CD4-positive, alpha-beta T cell (primary cell): ENCODE data around the gene BLOC1S5. TPM values are rescaled to one million over a fixed set of nuclear protein-coding genes. Genes with fewer than 3 reads are reported as not detected.

Experiments
- ATAC-seq: fragments of 200-7000 bp; cut with Tn5 transposase; one replicate; pipeline ENCODE4 v1.10.0; 2022; ENCODE audit warnings: mild to moderate bottlenecking; ENCODE audit not compliant: poor library complexity
- CTCF ChIA-PET: fragments of 350-600 bp; sonication (Branson Sonifier 250); formaldehyde crosslinking; loops from one replicate; lab custom pipeline; 2021; ENCODE audit warnings: antibody characterized with exemption, inconsistent platforms; lab: Charles Lee
- POLR2A ChIA-PET: fragments of 350-600 bp; sonication (Branson Sonifier 250); formaldehyde crosslinking; loops from one replicate; lab custom pipeline; 2021; ENCODE audit warnings: antibody characterized with exemption, inconsistent platforms; lab: Charles Lee
- DNase-seq, 14 experiments: peaks; one replicate each; pipeline ENCODE4 v3.0.0-alpha.2; 2013 to 2020; ENCODE audit warnings: mixed read lengths in 2 of 14
- H3K27ac ChIP-seq, 2 donors: one replicate each; pipeline versions ENCODE4 v1.5.1 to v1.7.0; 2013; ENCODE audit warnings: low read length in 2 of 2, low read depth in 1 of 2, mild to moderate bottlenecking in 1 of 2
- H3K27me3 ChIP-seq, 2 experiments: 1 replicate in 1 of 2; 2 replicates in 1 of 2; pipeline versions ENCODE4 v1.6.1 to v1.7.0; 2013; ENCODE audit warnings: low read length in 2 of 2, control low read depth in 1 of 2, mild to moderate bottlenecking in 1 of 2, moderate library complexity in 1 of 2; ENCODE audit not compliant: insufficient read depth in 2 of 2, control insufficient read depth in 1 of 2
- H3K36me3 ChIP-seq: one replicate; pipeline ENCODE4 v1.6.1; 2013; ENCODE audit warnings: low read length, control low read depth; ENCODE audit not compliant: insufficient read depth
- H3K4me1 ChIP-seq: one replicate; pipeline ENCODE4 v1.6.1; 2013; ENCODE audit warnings: low read length, control low read depth; ENCODE audit not compliant: insufficient read depth
- H3K4me3 ChIP-seq: one replicate; pipeline ENCODE4 v1.5.1; 2013; ENCODE audit warnings: mild to moderate bottlenecking, low read length, moderate library complexity
- H3K9me3 ChIP-seq, 2 experiments: 1 replicate in 1 of 2; 2 replicates in 1 of 2; pipeline versions ENCODE4 v1.6.1 to v1.7.0; 2013; ENCODE audit warnings: low read length in 2 of 2, mild to moderate bottlenecking in 2 of 2, control low read depth in 1 of 2, moderate library complexity in 1 of 2; ENCODE audit not compliant: control insufficient read depth in 1 of 2, insufficient read depth in 1 of 2
- H3K27ac Mint-ChIP-seq: one replicate; pipeline ENCODE4 v1.8.0; 2020; ENCODE audit warnings: mixed read lengths
- H3K27me3 Mint-ChIP-seq: one replicate; pipeline ENCODE4 v1.8.0; 2021; ENCODE audit warnings: mixed read lengths
- H3K36me3 Mint-ChIP-seq: one replicate; pipeline ENCODE4 v1.8.0; 2021; ENCODE audit warnings: low read depth, mixed read lengths
- H3K4me1 Mint-ChIP-seq: one replicate; pipeline ENCODE4 v1.8.0; 2021; ENCODE audit warnings: low read depth, mixed read lengths
- H3K4me3 Mint-ChIP-seq: one replicate; pipeline ENCODE4 v1.8.0; 2020; ENCODE audit warnings: mild to moderate bottlenecking, mixed read lengths
- H3K9me3 Mint-ChIP-seq: one replicate; pipeline ENCODE4 v1.8.0; 2020; ENCODE audit warnings: mixed read lengths
- intact Hi-C, 2 experiments: fragments of 100-400 bp; cut with DNase I in 1 of 2; cut with micrococcal nuclease in 1 of 2; formaldehyde crosslinking; loops; one replicate each; pipeline versions ENCODE4 v1.15.1 to v1.9.0; 2023 to 2025; cut with DNase I, micrococcal nuclease
- total RNA-seq, 174 experiments: library from RNA in 2 of 174; stranded (reverse) in 2 of 174; gene quantifications; one replicate each; pipeline ENCODE4 v1.2.3 and lab custom pipeline; 2021 to 2026
- TF ChIP-seq, protein P1 (sequence below): fragments of 200-600 bp; IDR thresholded peaks from one replicate; pipeline ENCODE4 v1.8.0; 2022; ENCODE audit warnings: antibody characterized with exemption, mild to moderate bottlenecking

BLOC1S5 gene
- total RNA-seq, 2 experiments from 2014 or later = 5.7 to 7.2 TPM

DNA sequence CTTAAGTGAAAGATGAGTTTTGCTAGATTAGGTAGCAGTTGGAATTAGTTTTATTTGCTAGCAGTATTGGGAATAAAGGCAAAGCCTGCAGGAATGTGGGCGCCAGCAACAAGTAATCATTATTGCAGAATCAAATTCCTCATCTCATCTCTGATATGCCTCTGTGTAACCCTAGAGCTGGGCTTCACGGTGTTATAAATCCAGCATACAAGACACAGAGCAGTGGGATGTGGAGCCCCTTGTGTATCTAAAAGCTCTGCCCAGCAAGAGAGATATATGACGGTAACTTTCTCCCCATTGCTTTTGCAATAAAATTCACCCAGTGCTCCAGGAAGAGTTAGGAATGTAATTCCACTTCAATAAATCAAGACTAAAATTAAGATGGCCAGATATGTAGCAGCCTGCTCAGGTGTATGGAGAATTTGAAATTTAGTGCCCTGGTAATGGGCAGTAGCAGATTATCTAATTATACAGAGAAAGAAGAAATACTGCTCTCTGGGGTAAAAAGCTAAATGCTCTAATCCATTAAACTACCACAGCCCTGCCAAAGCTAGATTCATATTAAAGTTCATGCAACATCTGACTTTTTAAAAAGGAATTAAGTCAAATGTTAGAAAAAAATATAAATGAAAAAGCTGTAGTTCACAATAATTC lies 5.6 kb upstream of the BLOC1S5 start:
- intact Hi-C loops = loop anchor here (5.0 to 10.0 kb wide), 3 partner anchors 365 to 677 kb away; partner anchors contain the start of genes SLC35B3 (in 1 of the 2) and SNRNP48 (in 1 of the 2)
- no peak for ATAC-seq

DNA sequence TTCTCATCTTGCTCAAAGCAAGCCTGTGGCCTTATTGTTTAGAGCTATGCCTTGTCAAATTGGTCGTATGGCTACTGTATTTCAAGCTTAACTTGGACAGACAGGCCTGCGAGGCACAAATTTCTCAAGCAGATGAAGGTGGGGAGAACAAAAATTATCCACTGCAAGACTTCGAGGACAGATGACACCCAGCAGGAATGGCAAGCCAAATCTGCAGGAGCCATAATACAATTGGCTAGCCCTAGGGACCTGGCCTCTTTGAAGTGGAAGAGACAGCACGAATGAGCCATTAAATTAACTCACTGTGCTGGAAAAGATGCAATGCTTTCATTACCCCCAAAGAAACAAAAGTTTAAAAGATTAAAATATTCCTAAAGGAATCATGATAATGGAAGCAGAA lies 5.0 kb upstream of the BLOC1S5 start:
- no peak overlapping the region for H3K4me3 Mint-ChIP-seq
- intact Hi-C loops = loop anchor here (5.0 to 10.0 kb wide), 3 partner anchors 366 to 677 kb away; partner anchors contain the start of genes SLC35B3 (in 1 of the 2) and SNRNP48 (in 1 of the 2)
- H3K36me3 Mint-ChIP-seq = no peaks in the 10 kb centered on the region
- Histone ChIP-seq H3K9me3 (no peaks in the 10 kb centered on the region), H3K4me1 (peaks cover 15% of the 10 kb centered on the region), H3K27me3 (no peaks in the 10 kb centered on the region), H3K36me3 (no peaks in the 10 kb centered on the region), H3K4me3 (no peak overlapping the region), H3K27ac (no peak overlapping the region)
- POLR2A ChIA-PET = no interaction called here
- ATAC-seq = no peak
- TF ChIP-seq, protein P1, sequence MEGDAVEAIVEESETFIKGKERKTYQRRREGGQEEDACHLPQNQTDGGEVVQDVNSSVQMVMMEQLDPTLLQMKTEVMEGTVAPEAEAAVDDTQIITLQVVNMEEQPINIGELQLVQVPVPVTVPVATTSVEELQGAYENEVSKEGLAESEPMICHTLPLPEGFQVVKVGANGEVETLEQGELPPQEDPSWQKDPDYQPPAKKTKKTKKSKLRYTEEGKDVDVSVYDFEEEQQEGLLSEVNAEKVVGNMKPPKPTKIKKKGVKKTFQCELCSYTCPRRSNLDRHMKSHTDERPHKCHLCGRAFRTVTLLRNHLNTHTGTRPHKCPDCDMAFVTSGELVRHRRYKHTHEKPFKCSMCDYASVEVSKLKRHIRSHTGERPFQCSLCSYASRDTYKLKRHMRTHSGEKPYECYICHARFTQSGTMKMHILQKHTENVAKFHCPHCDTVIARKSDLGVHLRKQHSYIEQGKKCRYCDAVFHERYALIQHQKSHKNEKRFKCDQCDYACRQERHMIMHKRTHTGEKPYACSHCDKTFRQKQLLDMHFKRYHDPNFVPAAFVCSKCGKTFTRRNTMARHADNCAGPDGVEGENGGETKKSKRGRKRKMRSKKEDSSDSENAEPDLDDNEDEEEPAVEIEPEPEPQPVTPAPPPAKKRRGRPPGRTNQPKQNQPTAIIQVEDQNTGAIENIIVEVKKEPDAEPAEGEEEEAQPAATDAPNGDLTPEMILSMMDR = no peak
- H3K27me3 Mint-ChIP-seq = no peaks in the 10 kb centered on the region
- CTCF ChIA-PET = no interaction called here
- no peak overlapping the region for H3K27ac Mint-ChIP-seq
- H3K9me3 Mint-ChIP-seq = no peaks in the 10 kb centered on the region
- H3K4me1 Mint-ChIP-seq = peaks cover 18% of the 10 kb centered on the region
- DNase-seq = no peak

More for the DNA sequence above, 5.6 kb upstream of the BLOC1S5 start:
- TF ChIP-seq, protein P1 = no peak
- Mint-ChIP-seq H3K4me1 (peaks cover 14% of the 10 kb centered on the region), H3K9me3 (no peaks in the 10 kb centered on the region), H3K36me3 (no peaks in the 10 kb centered on the region), H3K4me3 (no peak overlapping the region), H3K27me3 (no peaks in the 10 kb centered on the region), H3K27ac (no peak overlapping the region)
- POLR2A ChIA-PET = interaction anchor here (1.2 kb wide), 1 partner anchor 33 kb away, joined by 3 read pairs; the partner anchor contains the start of gene EEF1E1
- no peaks in the 10 kb centered on the region for H3K36me3 ChIP-seq
- H3K27ac ChIP-seq = no peak overlapping the region
- H3K9me3 ChIP-seq = no peaks in the 10 kb centered on the region
- no peaks in the 10 kb centered on the region for H3K27me3 ChIP-seq
- CTCF ChIA-PET = no interaction called here
- peaks cover 10% of the 10 kb centered on the region for H3K4me1 ChIP-seq
- H3K4me3 ChIP-seq = no peak overlapping the region
- no peak for DNase-seq

DNA sequence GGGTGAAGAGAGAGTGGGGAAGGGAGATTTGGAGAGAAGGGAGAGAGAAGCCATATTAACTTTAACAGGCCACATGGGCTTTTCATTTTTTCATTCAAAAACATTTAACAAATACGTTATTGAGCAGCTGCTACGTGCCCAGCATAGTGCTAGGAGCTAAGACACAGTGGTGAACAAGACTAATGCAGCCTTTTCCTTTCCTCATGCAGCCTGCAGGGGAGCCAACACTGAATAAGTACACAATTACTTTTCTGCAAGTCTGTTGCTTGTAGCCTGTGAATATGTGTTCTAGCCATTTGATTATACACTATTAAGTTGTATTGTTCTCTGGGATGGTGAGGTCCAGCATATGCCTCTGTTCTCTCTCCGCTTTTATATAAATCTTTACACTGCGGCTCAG lies 1.9 kb upstream of the BLOC1S5 start:
- Mint-ChIP-seq H3K27me3 (no peaks in the 10 kb centered on the region), H3K4me3 (no peak overlapping the region), H3K9me3 (no peaks in the 10 kb centered on the region), H3K36me3 (peaks cover 19% of the 10 kb centered on the region), H3K4me1 (peaks cover 35% of the 10 kb centered on the region), H3K27ac (peak overlapping the region; percentile 90)
- H3K27ac ChIP-seq = no peak overlapping the region
- no peaks in the 10 kb centered on the region for H3K9me3 ChIP-seq
- no peak for DNase-seq
- peaks cover 6% of the 10 kb centered on the region for H3K36me3 ChIP-seq
- intact Hi-C loops = loop anchor here (2.0 to 10.0 kb wide), 4 partner anchors 155 to 674 kb away; partner anchors contain the start of genes SLC35B3 (in 1 of the 2), SNRNP48 (in 1 of the 2) and TXNDC5 (in 1 of the 2)
- H3K27me3 ChIP-seq = no peaks in the 10 kb centered on the region
- CTCF ChIA-PET = no interaction called here
- ATAC-seq = no peak
- POLR2A ChIA-PET = interaction anchor here (1.1 to 3.2 kb wide), 2 partner anchors 36 to 49 kb away, joined by 6 to 68 read pairs; partner anchors contain the start of gene EEF1E1
- H3K4me1 ChIP-seq = peaks cover 20% of the 10 kb centered on the region
- H3K4me3 ChIP-seq = no peak overlapping the region
- TF ChIP-seq, protein P1 = no peak
